ENCODE results near the gene GLUL.
A peak's percentile ranks its signal among the peaks of the same experiment; 100 is the strongest.
"Not testable (repeated sequence)": the region's sequence is repeated elsewhere in the genome, so short reads cannot be mapped to it uniquely, and the experiment has no call there.

The GLUL gene

DNA sequence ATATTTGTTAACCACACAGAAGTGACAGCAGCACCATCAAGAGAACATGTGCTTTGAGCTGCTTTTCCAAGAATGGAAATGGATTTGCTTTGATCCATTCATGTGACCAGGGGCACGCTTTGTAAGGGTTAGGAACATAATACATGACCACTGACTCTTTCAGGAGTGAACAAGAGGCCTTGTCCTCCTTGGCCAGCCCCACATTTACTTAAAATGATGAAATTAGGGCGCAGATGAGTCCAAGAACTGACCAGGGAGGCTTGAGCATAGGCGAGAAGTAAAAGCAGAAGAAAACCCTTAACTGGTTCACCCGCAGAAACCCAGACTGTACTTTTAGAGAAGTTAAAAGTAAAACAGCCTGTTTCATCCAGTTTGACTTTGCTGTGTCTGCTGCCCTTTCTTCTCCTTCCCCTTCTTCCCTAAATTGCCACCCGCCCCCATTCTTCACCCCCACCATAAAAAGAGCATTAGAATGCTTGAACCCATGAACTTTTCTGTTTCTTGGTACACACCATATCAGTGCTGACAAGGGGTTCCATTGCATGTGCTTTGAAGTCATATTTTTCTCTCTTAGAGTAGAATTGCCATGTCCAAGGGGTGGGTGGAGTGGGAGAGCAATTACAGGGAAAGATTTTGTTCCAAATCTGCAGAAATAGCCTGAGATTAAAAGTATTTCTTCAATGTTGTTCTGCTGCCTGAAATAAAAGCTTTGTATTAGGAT is 2.6 kb upstream of the GLUL start:
- DNase-seq = peak; percentile 80 to 93 (median 88)

- DNase-seq = peak; percentile 76 to 86 (median 84)
These were observed 749 bp upstream of the GLUL start for GRCh38 chr1:182392050-182393028.

DNA sequence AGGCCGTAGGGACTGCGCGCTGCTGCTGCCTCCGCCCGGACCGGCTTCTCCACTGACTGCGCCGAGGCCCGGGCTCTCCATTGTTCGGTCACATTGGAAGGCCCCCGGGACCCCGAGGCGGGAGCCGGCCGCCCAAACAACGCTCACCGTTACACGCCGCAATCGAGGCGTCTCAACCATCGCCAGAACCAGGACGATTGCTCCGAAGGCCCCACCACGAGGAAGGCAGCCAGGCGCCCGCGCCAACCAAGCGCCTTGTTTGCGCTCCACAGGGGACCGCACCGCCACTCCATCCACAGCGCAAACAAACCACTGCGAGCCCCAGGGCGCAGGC is 595 bp downstream of the GLUL start:
- no peak for DNase-seq

DNA sequence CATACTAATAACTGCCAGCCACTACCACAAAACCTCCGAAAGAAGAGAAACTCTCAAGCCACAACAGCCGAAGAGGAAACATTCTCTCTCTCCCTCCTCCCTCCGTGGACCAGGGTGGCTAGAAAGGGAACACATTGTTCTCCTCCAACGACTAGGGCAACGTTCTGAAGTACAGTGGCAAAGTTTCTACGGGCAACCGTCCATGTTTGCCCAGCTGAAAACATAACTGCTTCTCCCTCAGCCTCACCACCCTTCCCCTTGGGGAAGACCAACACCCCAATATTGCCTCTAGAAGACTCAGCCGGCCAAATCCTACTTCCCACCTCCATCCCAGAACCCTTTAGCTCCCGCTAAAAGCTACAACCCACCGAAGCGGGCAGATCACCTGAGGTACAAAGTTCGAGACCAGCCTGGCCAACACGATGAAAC is 2.0 kb downstream of the GLUL start:
- DNase-seq = peak; percentile 39 to 63 (median 52)

DNA sequence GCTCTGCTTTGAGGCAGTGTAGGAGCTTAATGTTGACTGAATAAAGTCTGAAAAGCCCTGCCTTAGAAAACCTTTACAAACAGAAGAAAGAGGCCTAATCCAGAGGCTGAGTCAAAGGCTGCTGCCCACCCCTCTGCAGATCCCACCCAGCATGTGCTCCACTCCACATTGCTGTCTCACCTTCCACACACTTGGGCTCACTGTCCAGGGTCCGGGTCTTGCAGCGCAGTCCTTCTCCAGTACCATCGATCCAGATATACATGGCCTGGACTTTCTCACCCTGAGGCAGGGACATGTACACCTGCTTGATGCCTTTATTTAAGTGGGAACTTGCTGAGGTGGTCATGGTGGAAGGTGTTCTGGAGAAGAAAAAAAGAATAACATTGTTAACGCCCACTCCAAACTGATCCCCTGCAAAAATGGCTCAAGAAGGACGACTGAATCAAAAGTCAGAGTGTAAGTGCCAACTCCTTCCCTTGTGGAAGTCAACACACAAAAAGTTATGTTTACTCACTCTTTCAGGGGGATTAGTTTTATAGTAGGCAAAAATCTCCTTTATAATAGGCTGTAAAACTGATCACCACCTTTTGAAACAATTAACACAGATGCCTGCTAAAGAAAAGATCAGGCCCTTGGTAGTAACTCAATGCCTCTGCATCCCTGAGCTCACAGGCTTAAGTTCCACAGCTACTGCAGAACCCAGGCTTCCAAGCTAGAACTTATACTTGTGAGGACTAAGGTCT is 3.0 kb downstream of the GLUL start:
- no peak for DNase-seq

DNA sequence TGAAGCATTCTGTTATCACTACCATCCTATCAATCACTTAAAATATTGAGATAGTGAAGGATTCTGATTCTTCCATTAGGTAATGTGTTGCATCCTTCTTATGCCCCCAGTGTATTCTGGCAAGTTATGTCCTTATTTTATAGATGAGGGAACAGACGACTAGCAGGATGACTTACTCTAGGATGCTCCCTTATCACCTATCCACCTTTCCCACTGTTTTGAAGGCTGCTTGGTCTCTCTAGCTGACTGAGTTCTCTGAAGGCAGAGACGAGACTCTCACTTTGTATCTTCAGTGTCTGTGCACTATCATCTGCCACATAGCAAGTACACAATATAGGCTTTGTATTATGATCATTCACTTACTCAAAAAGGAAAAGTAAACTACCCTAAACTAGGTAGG is 4.0 kb downstream of the GLUL start:
- no peak for DNase-seq

- no peak for DNase-seq
These were observed 4.6 kb downstream of the GLUL start for GRCh38 chr1:182386980-182387379.

- DNase-seq = no peak
These were observed 5.4 kb downstream of the GLUL start for GRCh38 chr1:182385885-182386853.

DNA sequence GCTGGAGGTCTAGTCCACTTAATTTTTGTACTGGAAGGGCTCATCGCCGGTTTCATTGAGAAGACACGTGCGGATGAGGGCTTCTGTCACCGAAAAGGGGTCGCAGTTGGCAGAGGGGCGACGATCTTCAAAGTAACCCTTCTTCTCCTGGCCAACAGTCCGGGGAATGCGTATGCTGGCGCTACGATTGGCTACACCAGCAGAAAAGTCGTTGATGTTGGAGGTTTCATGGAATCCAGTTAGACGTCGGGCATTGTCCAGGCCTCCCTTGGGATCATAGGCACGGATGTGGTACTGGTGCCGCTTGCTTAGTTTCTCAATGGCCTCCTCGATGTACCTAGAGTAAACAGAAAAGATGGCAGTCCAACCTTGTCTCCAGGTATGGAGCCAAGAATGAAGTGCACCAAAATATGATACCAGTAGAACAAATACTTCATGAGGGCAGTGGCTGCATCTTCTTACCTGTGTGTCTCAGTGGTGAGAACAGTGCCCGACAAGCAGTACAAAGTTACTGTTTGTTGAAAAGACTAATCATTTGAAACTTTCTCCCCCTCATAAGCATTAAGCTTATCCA is 7.1 kb downstream of the GLUL start:
- DNase-seq = no peak

- DNase-seq = no peak
These were observed 7.7 kb downstream of the GLUL start for GRCh38 chr1:182383934-182384333.

DNA sequence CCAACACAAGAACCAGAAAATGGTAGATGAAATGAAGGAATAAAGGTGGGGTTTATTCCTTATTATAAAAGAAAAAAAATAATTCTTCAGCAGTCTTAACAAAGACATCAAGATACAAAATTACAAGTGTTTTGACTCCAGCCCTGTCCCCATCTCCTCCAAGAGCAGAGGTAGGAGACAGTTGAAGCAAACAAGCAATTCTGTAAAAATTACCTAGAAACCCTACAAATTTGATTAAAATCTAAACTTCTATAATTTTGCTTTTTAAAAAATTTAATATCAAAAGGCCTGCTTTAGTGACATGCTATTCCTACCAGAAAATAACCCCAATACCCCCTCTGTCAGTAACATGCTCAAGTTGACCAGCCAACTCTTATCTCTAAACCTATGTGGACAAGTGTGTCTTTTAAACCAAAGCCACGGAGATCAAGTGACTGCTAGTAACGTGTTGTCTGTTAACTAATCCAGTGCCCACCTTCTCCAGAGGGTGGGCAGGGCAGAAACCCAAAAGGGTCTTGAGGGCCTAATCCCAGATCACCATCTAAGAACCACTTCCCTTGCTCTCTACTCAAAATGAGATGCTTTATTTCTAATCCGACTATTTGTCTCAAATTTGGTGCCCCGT is 8.4 kb downstream of the GLUL start:
- no peak for DNase-seq

- peak in 1 of 4 experiments; percentile 42 for DNase-seq
These were observed 9.4 kb downstream of the GLUL start for GRCh38 chr1:182381962-182382819.

- peak in 1 of 4 experiments; percentile 18 for DNase-seq
These were observed 11.4 kb downstream of the GLUL start for GRCh38 chr1:182380199-182380598.

GRCh38 chr1:182379781-182380180 is 11.8 kb downstream of the GLUL start:
- not testable (repeated sequence) for DNase-seq

- no peak for DNase-seq
These were observed 14.5 kb downstream of the GLUL start for GRCh38 chr1:182376936-182377574.

GRCh38 chr1:182374101-182374834 is 17.3 kb downstream of the GLUL start:
- DNase-seq = no peak

DNA sequence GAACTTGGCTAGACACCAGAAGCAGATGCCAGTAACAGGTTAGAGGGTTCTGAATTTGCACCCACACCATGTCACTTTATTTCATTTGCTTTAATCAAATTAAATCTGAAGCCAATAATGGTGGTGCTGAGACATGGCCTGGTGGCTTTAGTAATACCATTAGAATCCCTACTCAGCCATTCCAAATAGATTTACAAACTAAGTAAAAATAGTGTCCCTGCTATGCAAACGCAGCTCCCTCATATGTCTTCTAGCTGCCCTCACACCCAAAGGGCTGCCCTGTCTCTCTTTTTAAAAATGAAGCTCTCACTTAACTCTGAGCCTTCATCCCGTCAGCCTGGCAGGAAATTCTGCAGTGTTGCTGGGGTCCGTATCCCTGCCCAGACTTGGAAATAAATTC is 21.1 kb downstream of the GLUL start:
- DNase-seq = no peak

DNA sequence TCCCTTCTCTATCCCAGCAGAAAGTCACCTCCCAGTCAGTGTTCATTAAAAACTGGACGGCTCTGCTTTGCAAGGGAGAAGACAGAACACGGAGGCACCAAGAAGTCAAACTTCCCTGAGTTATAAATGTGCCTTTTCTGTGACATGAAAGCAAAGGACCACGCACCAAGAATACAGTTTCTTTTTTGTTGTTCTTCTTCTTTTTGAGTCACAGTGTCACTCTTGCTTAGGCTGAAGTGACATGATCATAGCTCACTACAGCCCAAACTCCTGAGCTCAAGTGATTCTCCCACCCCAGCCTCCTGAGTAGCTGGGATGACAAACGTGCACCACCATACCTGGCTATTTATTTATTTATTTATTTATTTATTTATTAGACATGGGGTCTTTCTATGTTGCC is 22.7 kb downstream of the GLUL start:
- peak in 1 of 4 experiments; percentile 19 for DNase-seq

GRCh38 chr1:182368358-182368757 is 23.2 kb downstream of the GLUL start:
- DNase-seq = no peak

Measured in suppressor macrophage (primary cell).